Erythroblast (primary cell): ENCODE data around the gene GLB1L.
A peak's percentile ranks its signal among the peaks of the same experiment; 100 is the strongest.

Experiments used
- DNase-seq, 2 experiments: peaks; one replicate each; lab custom pipeline; 2025; lab: John Stamatoyannopoulos, UW
- GATA1 ChIP-seq: IDR thresholded peaks from 2 replicates; pipeline ENCODE4 v1.6.1; 2011; ENCODE audit warnings: low read depth, mild to moderate bottlenecking, control low read depth, low read length, moderate library complexity
- POLR2A ChIP-seq: IDR thresholded peaks from 2 replicates; pipeline ENCODE4 v1.6.1; 2011; ENCODE audit warnings: mild to moderate bottlenecking, low read length

GLB1L gene

DNA sequence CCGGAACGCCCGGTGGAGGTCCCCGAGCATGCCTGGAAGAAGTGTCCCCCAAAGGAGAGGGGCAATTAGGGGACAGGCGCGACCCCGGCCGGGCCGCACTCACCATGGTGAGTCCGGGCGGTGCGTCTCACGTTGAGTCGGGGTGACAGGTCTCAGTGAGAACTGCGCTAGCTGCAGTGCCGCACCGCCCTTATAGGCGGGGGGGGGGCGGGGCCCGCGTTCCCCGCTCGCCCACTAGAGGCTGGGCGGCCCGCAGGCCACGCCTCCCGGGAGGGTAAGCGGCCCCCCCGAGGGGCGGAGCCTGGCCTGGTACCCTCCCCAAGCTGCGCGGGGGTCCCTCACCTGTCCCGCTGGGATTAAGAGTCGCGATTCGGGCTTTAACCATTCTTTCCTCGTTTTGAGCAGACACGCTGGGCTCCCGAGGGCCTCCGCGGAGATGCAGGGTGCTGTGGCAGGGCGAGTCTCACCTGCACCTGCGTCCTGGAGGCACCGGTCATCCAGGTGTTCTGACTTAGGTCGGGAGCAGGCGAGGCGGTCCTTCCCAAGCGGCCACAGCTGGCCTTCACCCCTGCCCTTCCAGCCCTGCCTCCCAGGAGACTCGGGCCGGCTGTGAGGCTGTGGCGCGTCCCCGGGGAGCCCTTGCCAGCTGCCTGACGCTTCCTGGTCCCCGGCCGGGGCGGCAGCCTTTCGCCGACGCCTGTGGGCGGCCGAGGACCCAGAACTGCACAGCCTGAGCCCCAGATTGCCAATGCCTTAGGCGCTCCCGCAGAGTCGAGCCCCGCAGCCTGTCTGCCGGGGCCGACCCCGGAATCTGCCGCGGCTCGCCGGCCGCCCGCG, 8.7 kb upstream of the GLB1L start, which contains the start of gene TUBA4A:
TUBA4A (minus strand) TSS at position 166 of the 837 bp plus-strand sequence; CDS start at position 106, 60 bp downstream.
- TF ChIP-seq GATA1 (no peak), POLR2A (peak; percentile 95)
- peak; percentile 87 to 93 for DNase-seq

GRCh38 chr2:219252900-219253752, 7.9 kb upstream of the GLB1L start, which contains the start of gene TUBA4B:
Gene TUBA4B, plus strand, starts transcription at chr2:219253243. Its CDS starts 165 bp downstream, at chr2:219253408.
- DNase-seq: peak; percentile 63 to 78
- TF ChIP-seq GATA1 (no peak), POLR2A (no peak)

DNA sequence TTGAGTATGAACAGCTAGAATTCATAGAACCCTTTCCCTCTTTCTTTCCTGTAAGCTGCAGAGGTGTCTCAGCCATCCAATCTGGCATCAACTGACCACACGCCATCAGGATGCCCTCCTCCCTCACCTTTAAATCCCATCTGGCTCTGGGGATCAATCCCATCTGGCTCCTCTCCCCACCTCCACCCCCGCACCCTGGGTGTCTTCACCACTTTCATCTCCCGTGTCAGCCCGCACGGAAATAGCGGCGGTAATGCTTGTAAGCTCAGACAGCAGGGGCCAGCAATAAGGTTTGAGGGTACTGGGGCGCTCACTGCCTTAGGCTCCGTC, 7.3 kb upstream of the GLB1L start:
- TF ChIP-seq GATA1: no peak
- TF ChIP-seq POLR2A: no peak
- no peak for DNase-seq

GRCh38 chr2:219252084-219252483, 6.8 kb upstream of the GLB1L start:
- DNase-seq: no peak
- TF ChIP-seq POLR2A: no peak
- TF ChIP-seq GATA1: no peak

DNA sequence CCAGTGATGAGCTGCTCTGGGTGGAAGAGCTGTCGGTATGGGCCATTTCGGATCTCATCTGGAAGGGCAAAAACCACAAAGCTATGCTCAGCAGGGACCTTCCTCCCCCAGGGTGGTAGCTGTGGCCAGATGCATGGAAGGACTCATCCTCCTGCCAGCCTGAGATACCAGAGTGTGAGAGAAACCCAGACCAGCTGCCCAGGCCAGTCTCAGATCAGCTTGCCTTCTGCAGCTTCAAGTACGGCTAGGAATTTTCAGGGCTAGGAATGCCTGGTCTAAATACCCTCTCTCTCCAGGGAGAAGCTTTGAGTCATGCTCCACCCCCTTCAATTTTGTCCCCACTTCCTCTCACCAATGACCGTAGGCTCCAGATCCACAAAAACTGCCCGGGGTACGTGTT, 6.4 kb upstream of the GLB1L start:
- TF ChIP-seq POLR2A (no peak), GATA1 (no peak)

GRCh38 chr2:219250049-219250781, 5.0 kb upstream of the GLB1L start:
- no peak for TF ChIP-seq GATA1
- no peak for TF ChIP-seq POLR2A
- DNase-seq: no peak

More for the DNA sequence above, 6.4 kb upstream of the GLB1L start:
- no peak for DNase-seq

- peak; percentile 48 to 77 for DNase-seq
- TF ChIP-seq GATA1: no peak
- no peak for TF ChIP-seq POLR2A
Measured at GRCh38 chr2:219249203-219249980, 4.1 kb upstream of the GLB1L start.

DNA sequence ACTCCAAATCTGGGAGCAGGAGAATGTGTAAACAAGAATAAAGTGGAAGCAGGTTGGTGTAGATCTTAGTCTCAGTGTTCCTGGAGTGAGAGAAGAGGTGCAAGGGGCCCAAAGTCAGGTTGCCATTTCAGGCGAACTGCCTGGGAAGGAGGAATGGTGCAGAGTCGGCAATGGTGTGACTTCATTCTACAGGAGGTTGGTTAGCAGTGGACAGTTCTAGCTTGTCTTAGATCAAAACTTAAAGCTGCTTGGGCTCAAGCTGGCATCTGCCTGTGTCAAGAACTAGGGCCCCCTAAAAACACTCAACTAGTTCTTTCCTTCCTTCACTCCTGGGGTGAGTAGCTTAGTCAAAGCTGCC, 3.6 kb upstream of the GLB1L start:
- no peak for TF ChIP-seq POLR2A
- no peak for TF ChIP-seq GATA1
- no peak for DNase-seq

- no peak for TF ChIP-seq GATA1
- TF ChIP-seq POLR2A: no peak
- no peak for DNase-seq
Measured at GRCh38 chr2:219247678-219248642, 2.7 kb upstream of the GLB1L start.

DNA sequence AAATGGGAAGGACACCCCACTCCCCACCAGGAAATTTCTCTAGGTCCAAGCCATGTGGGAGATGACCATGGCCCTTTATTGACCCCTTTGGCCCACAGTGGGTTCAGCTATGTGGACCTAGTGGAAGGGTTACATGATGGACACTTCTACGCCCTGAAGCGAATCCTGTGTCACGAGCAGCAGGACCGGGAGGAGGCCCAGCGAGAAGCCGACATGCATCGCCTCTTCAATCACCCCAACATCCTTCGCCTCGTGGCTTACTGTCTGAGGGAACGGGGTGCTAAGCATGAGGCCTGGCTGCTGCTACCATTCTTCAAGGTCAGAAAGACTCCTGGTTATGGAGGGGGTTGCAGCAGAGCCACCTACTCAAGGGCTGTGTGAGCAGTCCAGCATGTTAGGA, 1.3 kb upstream of the GLB1L start:
- no peak for DNase-seq
- no peak for TF ChIP-seq GATA1
- no peak for TF ChIP-seq POLR2A

DNA sequence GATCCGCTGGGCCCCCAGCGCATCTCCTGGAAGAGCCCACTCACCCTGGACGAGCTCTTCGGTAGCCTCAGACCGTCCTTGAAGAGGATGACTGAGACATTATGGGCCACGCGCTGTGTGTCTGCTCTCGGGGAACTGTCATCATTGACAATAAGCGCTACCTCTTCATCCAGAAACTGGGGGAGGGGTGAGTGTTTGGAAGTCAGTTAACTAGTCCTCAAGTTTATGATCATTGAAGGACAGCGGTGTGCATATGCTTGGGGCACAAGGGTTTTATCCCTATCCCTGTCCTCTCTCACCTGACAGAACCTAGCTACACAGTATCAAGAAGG, 621 bp upstream of the GLB1L start:
- TF ChIP-seq POLR2A: no peak
- no peak for TF ChIP-seq GATA1
- DNase-seq: peak in 1 of 2 experiments; percentile 57

DNA sequence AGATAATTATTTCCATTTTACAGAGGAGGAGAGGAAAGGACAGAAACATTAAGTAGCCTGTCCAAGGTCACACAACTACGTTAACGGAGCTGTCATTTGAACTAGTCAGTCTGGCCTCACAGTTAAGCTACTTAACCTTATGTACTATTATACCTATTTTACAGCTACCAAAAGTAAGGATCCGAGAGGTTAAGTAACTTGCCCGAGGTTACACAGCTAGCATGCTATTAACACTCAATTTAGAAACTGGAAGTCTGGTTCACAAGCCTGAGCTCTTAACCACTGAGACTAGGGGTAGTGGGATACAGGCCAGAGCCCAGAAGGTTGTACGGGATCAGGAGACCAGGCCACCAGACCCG, 476 bp downstream of the GLB1L start:
- DNase-seq: no peak
- no peak for TF ChIP-seq GATA1
- no peak for TF ChIP-seq POLR2A
